ENCODE data around the gene PRELID3B.

Gene PRELID3B

DNA sequence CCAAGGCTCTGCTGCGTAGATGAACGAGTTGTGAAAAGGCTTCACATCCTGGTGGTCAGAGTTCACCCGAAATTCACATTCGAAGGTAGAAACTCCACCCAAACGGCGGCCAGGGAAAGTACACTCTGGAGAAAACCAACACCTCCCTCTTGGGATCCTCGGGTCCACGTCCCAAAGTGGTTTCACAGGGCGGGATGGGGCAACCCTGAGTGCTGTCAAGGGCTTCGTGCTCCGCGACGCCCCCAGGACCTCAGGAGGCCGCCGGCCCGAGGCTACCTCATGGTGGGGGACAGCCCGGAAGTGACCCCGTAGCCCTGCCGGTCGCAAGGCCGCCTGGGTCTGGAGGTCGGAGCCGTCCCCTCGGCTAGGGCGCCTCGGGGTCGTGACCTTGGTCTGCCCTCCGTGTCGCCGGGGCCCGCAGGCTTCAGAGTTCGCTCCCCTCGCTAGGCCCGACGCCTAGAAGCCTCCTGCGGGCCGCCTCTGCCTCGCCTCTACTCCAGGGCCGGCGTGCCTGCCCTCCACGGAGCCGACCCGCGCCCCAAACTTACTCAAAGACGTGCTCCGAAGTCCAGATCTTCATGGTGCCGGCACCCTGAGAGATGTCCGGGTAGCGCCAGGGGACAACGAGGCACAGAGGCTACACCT lies at the start of gene PRELID3B:
PRELID3B (minus strand) TSS at position 636 of the 645 bp plus-strand sequence; CDS start at position 580, 56 bp downstream.
- peak within 1 kb of the TSS; percentile 56 for H3K9ac ChIP-seq (ENCODE audit: low read length)
- no peaks in the 10 kb centered on the region for H3K27me3 ChIP-seq (ENCODE audit: control insufficient read depth, insufficient read depth, low read length)
- peaks cover 5% of the 10 kb centered on the region for H3K4me1 ChIP-seq (ENCODE audit: control insufficient read depth, low read depth, low read length)
- peaks cover 14% of the 10 kb centered on the region for H3K36me3 ChIP-seq (ENCODE audit: control insufficient read depth, low read depth, low read length)
- H3K27ac ChIP-seq (ENCODE audit: low read length): no peak within 1 kb of the TSS
- no peaks in the 10 kb centered on the region for H3K9me3 ChIP-seq (ENCODE audit: control insufficient read depth, low read depth, low read length)
- H3K4me3 ChIP-seq (ENCODE audit: low read length): peak within 1 kb of the TSS; percentile 70

DNA sequence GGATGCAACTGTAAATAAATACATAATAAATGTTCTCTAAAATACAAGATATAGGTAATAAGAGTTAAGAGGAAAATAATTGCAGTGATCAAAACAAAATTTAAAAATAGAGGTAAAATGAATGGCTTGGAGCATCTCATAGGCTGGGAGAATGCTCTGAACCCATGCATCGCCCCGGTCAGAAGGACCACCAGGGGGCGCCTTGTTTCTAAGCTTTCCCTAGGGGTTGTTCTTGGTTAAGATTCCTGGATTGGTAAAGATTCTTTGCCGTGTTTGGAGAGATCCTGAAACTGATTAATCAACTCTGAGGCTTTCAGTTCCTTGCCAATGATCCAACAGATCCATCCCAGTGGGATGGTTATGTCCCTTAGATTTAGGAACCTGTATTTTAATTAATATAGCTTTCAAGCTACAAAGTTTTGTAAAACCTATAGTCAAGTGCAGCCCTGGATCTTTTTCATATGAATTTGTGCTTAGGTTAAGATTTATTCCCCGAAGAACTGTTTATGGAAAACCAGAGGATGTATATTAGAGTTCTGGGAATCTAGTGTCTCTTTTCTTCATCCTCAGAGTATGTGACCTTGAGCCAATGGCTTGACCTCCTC lies 45.3 kb upstream of the PRELID3B start:
- no peak overlapping the region for H3K4me3 ChIP-seq (ENCODE audit: low read length)
- H3K9ac ChIP-seq (ENCODE audit: low read length): no peak overlapping the region
- H3K4me1 ChIP-seq (ENCODE audit: control insufficient read depth, low read depth, low read length): no peaks in the 10 kb centered on the region
- no peaks in the 10 kb centered on the region for H3K27me3 ChIP-seq (ENCODE audit: control insufficient read depth, insufficient read depth, low read length)
- no peaks in the 10 kb centered on the region for H3K9me3 ChIP-seq (ENCODE audit: control insufficient read depth, low read depth, low read length)
- no peak overlapping the region for H3K27ac ChIP-seq (ENCODE audit: low read length)
- no peaks in the 10 kb centered on the region for H3K36me3 ChIP-seq (ENCODE audit: control insufficient read depth, low read depth, low read length)

DNA sequence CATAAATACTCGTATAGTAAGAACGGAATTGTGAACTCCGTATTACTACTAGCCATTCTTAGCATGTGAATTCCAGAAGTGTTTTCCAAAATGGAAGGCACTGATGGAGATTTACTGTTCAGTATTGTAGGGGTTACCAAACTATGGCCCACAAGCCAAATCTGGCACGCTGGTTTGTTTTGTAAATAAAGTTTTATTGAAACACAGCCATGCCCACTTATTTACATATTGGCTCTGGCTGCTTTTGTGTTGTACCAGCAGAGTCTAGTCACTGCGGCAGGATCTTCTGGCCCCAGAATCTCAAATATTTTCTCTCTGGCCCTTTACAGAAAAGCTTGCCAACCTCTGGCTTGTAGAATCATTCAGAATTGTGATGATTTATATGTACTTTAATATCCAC lies 44.3 kb upstream of the PRELID3B start:
- peaks cover 5% of the 10 kb centered on the region for H3K4me1 ChIP-seq (ENCODE audit: control insufficient read depth, low read depth, low read length)
- H3K36me3 ChIP-seq (ENCODE audit: control insufficient read depth, low read depth, low read length): no peaks in the 10 kb centered on the region
- no peak overlapping the region for H3K9ac ChIP-seq (ENCODE audit: low read length)
- no peak overlapping the region for H3K4me3 ChIP-seq (ENCODE audit: low read length)
- H3K27me3 ChIP-seq (ENCODE audit: control insufficient read depth, insufficient read depth, low read length): no peaks in the 10 kb centered on the region
- H3K27ac ChIP-seq (ENCODE audit: low read length): no peak overlapping the region
- no peaks in the 10 kb centered on the region for H3K9me3 ChIP-seq (ENCODE audit: control insufficient read depth, low read depth, low read length)

DNA sequence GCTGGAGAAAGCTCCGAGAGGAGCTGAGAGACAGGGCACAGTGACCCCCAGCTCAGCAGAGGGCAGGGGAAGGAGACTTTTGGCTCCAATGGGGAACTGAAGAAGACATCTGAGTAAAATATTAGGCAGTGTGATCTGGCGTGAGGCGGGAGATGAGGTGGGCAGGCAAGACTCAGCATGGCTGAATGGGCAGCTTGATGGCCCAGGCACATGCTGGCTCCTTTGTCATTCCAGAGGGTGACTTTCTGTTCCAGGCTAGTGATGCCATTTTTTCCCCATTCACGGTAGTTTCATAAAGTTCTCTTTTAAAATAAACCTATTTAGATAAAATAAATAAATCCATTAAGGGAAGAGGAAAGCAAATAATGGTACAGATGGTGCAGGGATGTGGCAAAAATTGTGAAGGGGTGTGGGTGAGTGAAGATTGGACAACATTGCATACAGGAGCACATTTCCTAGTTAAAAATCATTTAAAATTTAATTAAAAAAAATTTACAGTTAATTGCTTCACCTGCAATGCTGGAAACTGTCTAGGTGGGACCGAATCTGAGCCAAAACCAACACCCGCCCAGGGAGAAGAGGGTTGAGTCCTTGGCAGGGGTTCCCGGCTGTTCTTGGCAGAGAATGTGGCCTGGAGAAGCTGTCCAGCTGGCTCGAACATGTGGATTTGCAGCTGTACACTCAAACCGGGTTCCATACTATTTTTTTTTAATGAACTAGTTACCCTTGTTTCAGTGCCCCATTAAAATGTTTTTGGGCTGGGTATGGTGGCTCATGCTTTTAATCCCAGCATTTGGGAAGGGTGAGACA lies 41.7 kb upstream of the PRELID3B start:
- Histone ChIP-seq H3K4me1 (ENCODE audit: control insufficient read depth, low read depth, low read length) (peaks cover 5% of the 10 kb centered on the region), H3K36me3 (ENCODE audit: control insufficient read depth, low read depth, low read length) (no peaks in the 10 kb centered on the region), H3K27me3 (ENCODE audit: control insufficient read depth, insufficient read depth, low read length) (no peaks in the 10 kb centered on the region), H3K9ac (ENCODE audit: low read length) (no peak overlapping the region), H3K27ac (ENCODE audit: low read length) (no peak overlapping the region), H3K9me3 (ENCODE audit: control insufficient read depth, low read depth, low read length) (no peaks in the 10 kb centered on the region), H3K4me3 (ENCODE audit: low read length) (no peak overlapping the region)

DNA sequence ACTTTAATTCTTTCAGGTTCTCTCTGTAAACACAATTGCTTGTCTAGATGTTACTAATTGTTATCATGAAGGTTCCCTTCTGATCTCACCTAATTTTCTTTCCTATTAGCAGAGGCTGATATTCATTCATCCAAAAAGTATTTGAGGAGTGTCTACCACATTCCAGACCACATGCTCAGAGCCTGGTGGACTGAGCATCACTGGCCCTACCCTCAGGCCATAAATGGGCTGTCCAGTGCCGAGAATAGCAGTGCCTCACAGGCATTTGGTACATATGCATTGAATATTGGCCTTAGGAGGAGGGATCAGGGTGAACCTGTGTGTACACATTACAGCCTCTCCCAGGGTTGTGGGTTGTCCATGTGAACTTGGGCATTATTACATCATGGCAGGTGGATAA lies 40.4 kb upstream of the PRELID3B start:
- no peaks in the 10 kb centered on the region for H3K27me3 ChIP-seq (ENCODE audit: control insufficient read depth, insufficient read depth, low read length)
- no peak overlapping the region for H3K9ac ChIP-seq (ENCODE audit: low read length)
- no peak overlapping the region for H3K4me3 ChIP-seq (ENCODE audit: low read length)
- H3K27ac ChIP-seq (ENCODE audit: low read length): no peak overlapping the region
- H3K9me3 ChIP-seq (ENCODE audit: control insufficient read depth, low read depth, low read length): no peaks in the 10 kb centered on the region
- peaks cover 5% of the 10 kb centered on the region for H3K4me1 ChIP-seq (ENCODE audit: control insufficient read depth, low read depth, low read length)
- H3K36me3 ChIP-seq (ENCODE audit: control insufficient read depth, low read depth, low read length): no peaks in the 10 kb centered on the region

DNA sequence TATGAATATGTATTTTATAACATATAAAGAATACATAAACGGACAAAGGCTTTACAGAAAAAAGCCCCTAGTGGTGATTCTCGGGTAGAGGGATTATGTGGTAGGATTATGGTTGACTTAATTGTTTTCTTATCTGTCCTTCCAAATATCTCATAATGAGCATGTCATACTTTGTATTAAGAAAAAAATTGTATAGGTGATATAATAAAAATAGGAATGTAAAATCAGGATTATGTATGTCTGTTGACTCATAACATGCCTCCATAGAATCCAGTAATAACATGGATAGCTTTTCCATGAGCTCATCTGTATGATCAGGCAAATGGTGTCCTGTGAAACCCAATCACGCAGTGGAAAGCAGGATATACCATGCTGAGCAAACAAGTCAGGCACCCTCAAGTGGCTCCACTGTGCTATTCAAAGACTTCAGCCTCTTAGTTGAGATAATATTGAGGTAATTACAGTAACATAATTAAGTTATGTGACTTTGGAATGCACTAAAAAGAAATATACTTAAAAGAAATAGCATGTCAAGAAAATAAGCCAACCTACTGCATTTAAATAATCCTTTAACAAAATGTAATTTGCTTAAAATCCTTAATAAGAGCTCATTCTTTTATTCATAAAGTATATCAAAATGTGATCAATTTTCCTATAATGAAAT lies 39.6 kb upstream of the PRELID3B start:
- H3K27ac ChIP-seq (ENCODE audit: low read length): no peak overlapping the region
- H3K4me3 ChIP-seq (ENCODE audit: low read length): no peak overlapping the region
- H3K9me3 ChIP-seq (ENCODE audit: control insufficient read depth, low read depth, low read length): no peaks in the 10 kb centered on the region
- H3K9ac ChIP-seq (ENCODE audit: low read length): no peak overlapping the region
- peaks cover 5% of the 10 kb centered on the region for H3K4me1 ChIP-seq (ENCODE audit: control insufficient read depth, low read depth, low read length)
- no peaks in the 10 kb centered on the region for H3K27me3 ChIP-seq (ENCODE audit: control insufficient read depth, insufficient read depth, low read length)
- no peaks in the 10 kb centered on the region for H3K36me3 ChIP-seq (ENCODE audit: control insufficient read depth, low read depth, low read length)

DNA sequence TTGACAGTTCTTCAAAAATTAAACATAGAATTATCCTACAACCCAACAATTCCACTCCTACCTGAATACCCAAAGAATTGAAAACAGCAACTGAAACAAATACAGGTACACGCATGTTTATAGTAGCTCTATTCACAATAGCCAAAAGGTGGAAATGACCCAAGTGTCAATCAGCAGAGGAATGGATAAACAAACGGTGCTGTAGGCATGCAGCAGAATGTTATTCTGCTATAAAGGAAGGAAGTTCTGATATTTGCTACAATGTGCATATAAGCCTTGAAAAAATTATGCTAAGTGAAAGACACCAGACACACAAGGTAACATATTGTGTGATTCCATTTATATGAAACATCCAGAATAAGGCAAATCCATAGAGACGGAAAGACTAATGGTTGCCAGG lies 38.5 kb upstream of the PRELID3B start:
- Histone ChIP-seq H3K27me3 (ENCODE audit: control insufficient read depth, insufficient read depth, low read length) (no peaks in the 10 kb centered on the region), H3K4me3 (ENCODE audit: low read length) (no peak overlapping the region), H3K9ac (ENCODE audit: low read length) (no peak overlapping the region), H3K4me1 (ENCODE audit: control insufficient read depth, low read depth, low read length) (peaks cover 5% of the 10 kb centered on the region), H3K27ac (ENCODE audit: low read length) (no peak overlapping the region), H3K9me3 (ENCODE audit: control insufficient read depth, low read depth, low read length) (no peaks in the 10 kb centered on the region), H3K36me3 (ENCODE audit: control insufficient read depth, low read depth, low read length) (no peaks in the 10 kb centered on the region)

DNA sequence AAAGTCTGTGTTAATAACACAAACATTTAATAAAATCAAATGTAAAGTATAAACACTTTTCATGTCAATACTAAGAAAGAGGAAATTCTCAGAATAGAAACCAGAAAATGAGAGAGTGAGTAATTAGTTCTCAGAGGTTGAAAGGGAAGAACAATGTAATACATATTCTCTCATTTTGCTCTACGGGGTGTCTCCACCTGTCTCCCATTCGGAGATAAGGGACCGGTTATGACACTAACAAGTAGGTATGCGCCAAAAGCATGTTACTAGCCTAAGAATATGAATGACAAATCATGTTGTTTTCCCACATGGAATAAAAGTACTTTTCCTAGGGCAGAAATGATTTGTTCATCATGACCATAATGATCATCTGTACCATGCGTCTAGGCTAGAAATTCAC lies 35.6 kb upstream of the PRELID3B start:
- no peak overlapping the region for H3K27ac ChIP-seq (ENCODE audit: low read length)

DNA sequence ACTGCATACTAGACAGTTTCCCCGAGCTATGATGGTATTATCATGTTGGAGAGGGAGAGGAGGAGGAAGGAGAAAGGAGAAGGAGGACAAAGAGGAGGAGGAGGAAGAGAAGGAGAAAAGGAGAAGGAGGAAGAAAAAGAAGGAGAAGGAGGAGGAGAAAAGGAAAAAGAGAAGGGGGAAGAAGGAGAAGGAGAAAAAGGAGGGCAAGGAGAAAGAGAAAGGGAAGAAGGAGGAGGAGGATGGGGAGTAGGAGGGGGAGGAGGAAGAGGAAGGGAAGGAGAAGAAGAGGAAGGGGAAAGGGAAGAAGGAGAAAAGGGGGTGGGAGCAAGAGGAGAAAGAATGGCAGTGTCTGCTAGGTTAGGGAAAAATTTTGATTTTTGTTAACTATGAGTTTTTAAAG lies 35.1 kb upstream of the PRELID3B start:
- Histone ChIP-seq H3K4me1 (ENCODE audit: control insufficient read depth, low read depth, low read length) (peaks cover 5% of the 10 kb centered on the region), H3K27ac (ENCODE audit: low read length) (no peak overlapping the region), H3K9me3 (ENCODE audit: control insufficient read depth, low read depth, low read length) (no peaks in the 10 kb centered on the region), H3K4me3 (ENCODE audit: low read length) (no peak overlapping the region), H3K9ac (ENCODE audit: low read length) (no peak overlapping the region), H3K36me3 (ENCODE audit: control insufficient read depth, low read depth, low read length) (no peaks in the 10 kb centered on the region), H3K27me3 (ENCODE audit: control insufficient read depth, insufficient read depth, low read length) (no peaks in the 10 kb centered on the region)

More for the DNA sequence above, 35.6 kb upstream of the PRELID3B start:
- H3K9me3 ChIP-seq (ENCODE audit: control insufficient read depth, low read depth, low read length): no peaks in the 10 kb centered on the region
- no peaks in the 10 kb centered on the region for H3K36me3 ChIP-seq (ENCODE audit: control insufficient read depth, low read depth, low read length)
- H3K9ac ChIP-seq (ENCODE audit: low read length): no peak overlapping the region
- H3K4me1 ChIP-seq (ENCODE audit: control insufficient read depth, low read depth, low read length): peaks cover 5% of the 10 kb centered on the region
- H3K4me3 ChIP-seq (ENCODE audit: low read length): no peak overlapping the region
- no peaks in the 10 kb centered on the region for H3K27me3 ChIP-seq (ENCODE audit: control insufficient read depth, insufficient read depth, low read length)

DNA sequence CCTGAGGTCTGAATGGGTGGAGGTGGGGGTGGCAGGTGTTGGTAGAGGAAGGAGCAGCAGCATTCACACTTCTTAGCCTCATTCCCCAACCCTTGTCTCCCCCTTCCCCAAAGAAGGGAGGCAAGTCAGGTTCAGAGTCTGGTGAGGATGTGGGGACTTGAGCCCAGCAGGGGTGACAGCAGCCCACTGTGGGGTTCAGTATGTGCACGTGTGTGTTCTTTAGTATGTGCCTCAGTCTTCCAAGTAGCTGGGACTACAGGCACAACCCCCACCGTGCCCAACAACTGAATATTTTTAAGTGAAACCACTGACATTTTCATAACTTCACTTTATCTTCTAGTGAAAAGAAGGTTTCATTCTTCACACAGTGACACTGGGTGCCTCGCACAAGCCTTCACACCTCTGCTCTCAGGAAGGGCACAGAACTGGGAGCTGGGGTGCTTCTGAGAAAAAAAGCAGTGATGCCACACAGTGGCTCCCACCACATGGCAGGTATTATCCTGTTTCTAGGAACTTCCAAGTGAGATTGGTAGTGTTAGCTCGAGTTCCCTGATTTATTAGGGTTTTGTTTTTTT lies 33.4 kb upstream of the PRELID3B start:
- H3K36me3 ChIP-seq (ENCODE audit: control insufficient read depth, low read depth, low read length): no peaks in the 10 kb centered on the region
- H3K27me3 ChIP-seq (ENCODE audit: control insufficient read depth, insufficient read depth, low read length): no peaks in the 10 kb centered on the region
- no peaks in the 10 kb centered on the region for H3K9me3 ChIP-seq (ENCODE audit: control insufficient read depth, low read depth, low read length)
- no peak overlapping the region for H3K4me3 ChIP-seq (ENCODE audit: low read length)
- no peak overlapping the region for H3K27ac ChIP-seq (ENCODE audit: low read length)
- H3K9ac ChIP-seq (ENCODE audit: low read length): no peak overlapping the region
- no peaks in the 10 kb centered on the region for H3K4me1 ChIP-seq (ENCODE audit: control insufficient read depth, low read depth, low read length)

DNA sequence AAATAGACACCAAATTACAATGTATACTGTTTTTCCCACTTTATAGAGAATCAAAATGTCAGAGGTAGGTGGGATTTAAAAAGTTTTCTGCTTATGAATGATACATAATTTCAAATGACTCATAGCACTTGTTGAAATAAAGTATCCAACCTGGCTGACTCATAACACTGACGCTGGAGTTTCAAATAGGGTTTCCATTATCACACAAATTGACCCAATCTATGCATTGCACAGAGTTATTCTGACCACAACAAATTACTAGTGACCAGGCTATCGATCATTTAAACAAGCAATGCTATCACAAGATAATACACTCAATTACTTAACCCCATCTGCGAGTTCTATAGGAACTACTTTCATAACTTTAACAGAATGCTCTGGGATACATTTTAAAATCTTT lies 31.9 kb upstream of the PRELID3B start:
- no peaks in the 10 kb centered on the region for H3K9me3 ChIP-seq (ENCODE audit: control insufficient read depth, low read depth, low read length)
- H3K4me3 ChIP-seq (ENCODE audit: low read length): no peak overlapping the region
- H3K36me3 ChIP-seq (ENCODE audit: control insufficient read depth, low read depth, low read length): no peaks in the 10 kb centered on the region
- H3K27ac ChIP-seq (ENCODE audit: low read length): no peak overlapping the region
- no peak overlapping the region for H3K9ac ChIP-seq (ENCODE audit: low read length)
- H3K27me3 ChIP-seq (ENCODE audit: control insufficient read depth, insufficient read depth, low read length): no peaks in the 10 kb centered on the region
- no peaks in the 10 kb centered on the region for H3K4me1 ChIP-seq (ENCODE audit: control insufficient read depth, low read depth, low read length)

Data from iPS-18a (cell line).